HG02642 (cell line): ENCODE data around the gene ACACA.
A peak's percentile ranks its signal among the peaks of the same experiment; 100 is the strongest.

ENCODE experiments used
- ATAC-seq: cut with Tn5 transposase; IDR thresholded peaks from one replicate; pipeline ENCODE4 v1.9.1; 2021; ENCODE audit warnings: mild to moderate bottlenecking; ENCODE audit not compliant: unreplicated experiment, poor library complexity

ACACA gene

GRCh38 chr17:37399265-37399803 is 7.3 kb downstream of the ACACA start:
- no peak for ATAC-seq

- no peak for ATAC-seq
Observed at GRCh38 chr17:37393352-37393751, 13.3 kb downstream of the ACACA start.

DNA sequence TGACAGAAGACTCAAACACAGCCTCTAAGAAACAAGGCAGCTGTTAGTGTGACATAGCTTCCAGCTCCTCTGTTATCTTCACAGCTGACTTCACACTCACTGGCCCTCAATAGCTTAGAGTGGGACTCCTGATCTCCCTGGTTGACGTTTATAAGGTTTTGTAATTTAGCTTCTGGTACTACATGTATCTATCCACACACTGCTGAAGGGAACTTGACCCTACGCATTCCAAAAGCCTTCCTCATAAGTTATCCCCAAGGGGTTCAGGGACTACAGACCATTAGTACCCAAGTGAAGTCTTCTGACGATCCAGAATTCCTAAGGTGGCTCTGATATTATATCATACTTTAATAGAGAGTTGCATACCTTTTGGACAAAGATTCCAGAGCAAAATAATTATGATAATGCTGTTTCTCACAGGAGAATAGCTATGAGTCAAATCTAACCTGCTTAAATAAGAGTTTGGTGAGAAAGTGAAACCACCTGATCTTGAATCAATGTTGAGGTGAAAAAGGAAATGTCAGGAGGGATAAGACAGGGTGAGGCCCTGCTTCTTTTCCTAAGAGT is 14.5 kb downstream of the ACACA start:
- ATAC-seq: no peak

- ATAC-seq: no peak
Observed at GRCh38 chr17:37391146-37391545, 15.5 kb downstream of the ACACA start.

DNA sequence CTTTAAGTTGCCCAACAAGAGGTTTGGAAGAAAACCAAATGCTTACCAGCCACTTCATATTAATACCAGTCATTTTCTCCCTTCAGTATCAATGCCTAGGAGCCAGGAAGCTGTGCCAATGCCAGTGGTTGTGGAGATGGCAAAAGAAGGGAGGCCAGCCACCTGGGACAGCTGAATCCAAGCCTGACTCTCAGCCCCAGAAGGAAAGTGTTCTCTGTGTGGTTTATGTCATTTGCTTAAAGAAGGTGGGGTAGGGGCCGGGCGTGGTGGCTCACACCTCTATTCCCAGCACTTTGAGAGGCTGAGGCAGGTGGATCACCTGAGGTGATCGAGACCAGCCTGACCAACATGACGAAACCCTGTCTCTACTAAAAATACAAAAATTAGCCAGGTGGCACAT is 17.5 kb downstream of the ACACA start:
- no peak for ATAC-seq

- ATAC-seq: no peak
Observed at GRCh38 chr17:37388266-37388665, 18.4 kb downstream of the ACACA start.

- ATAC-seq: no peak
Observed at GRCh38 chr17:37386462-37386861, 20.2 kb downstream of the ACACA start.

GRCh38 chr17:37385474-37385990 is 21.1 kb downstream of the ACACA start:
- no peak for ATAC-seq

DNA sequence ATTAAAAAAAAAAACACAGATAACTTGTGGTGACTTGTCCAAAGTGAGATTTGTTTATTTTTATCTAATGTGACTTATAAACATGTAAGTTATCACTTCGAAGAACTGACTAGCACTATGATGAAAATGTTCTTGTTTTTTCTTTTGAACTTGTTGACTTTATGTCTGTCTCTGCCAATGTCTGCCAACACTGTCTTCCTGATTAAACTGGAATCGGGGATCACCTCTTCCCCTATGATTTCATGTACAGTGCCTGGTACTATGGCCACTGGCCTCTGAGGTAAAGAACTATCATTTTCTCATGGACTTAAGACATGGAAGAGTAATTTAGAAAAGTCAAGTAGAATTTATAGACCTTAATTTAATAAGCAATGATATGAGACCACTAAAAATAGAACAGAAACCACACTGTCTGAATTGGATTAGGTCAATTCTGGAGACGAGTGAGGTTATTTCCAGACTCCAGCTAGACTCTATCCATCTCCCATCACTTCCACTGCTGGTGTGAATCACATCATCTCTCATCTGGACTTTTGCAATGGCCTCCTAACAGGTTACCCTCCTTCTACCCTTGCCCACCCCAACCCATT is 22.0 kb downstream of the ACACA start:
- no peak for ATAC-seq

- no peak for ATAC-seq
Observed at GRCh38 chr17:37382056-37382455, 24.6 kb downstream of the ACACA start.

DNA sequence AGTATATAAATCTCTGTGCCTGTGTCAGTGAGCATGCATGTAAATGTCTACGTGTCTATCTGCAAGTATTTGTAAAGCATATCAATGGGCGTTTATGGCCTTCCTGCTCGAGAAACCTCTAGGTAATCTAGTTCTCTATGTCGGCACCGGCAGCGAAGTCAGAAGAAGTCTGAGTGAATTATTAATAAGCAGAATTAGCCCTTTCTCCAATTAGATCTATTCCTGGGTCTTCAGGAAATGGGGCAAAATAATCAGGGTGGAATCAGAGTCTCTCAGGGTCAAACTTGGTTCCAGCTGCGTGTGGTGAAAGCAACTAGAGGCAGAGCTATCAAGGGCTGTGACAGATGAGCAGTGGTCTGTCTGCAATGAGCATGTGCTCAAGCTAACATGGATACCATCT is 30.9 kb downstream of the ACACA start, which contains the start of gene C17orf78:
Gene C17orf78, plus strand, starts transcription at position 280 of the 400 bp plus-strand sequence. Its CDS starts 108 bp downstream, at position 388.
- ATAC-seq: no peak

GRCh38 chr17:37373530-37374159 is 33.0 kb downstream of the ACACA start:
- no peak for ATAC-seq

DNA sequence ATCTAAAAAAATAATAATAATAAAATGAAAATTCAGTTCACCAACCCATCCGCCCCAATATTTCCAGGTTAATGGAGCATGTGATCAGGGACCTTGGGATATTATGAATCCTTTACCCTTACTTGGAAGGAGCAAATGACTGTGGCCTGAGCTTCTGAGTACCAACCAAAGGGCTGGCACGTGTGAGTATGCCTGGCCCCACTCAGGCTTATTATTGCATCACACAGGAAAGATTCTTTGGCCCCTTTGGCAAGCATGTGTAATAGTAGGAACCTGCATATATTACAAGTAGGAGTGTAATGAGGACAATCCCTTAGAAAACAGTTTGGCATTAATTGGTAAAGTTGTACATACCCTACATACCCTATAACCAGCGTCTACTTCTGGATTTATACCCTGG is 38.1 kb downstream of the ACACA start:
- no peak for ATAC-seq

- ATAC-seq: no peak
Observed at GRCh38 chr17:37365589-37365988, 41.0 kb downstream of the ACACA start.

DNA sequence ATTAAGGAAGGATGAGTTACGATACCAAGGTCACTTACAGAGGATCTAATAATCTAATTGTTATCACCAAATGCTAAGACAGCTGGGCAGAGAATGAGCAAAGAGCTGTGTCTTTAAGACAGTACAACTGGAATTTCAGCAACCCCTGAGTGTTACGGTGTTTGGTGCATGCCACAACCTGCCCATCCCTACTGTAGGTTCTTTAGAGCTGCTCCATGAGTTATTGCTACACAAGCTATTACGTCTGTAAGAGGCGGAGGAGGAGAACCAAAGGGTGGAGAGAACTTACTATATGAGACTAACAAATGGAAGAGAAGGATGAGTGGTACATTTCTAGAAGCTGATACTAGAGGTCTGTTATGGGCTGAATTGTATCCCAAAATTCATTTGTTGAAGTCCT is 45.1 kb downstream of the ACACA start:
- ATAC-seq: no peak

DNA sequence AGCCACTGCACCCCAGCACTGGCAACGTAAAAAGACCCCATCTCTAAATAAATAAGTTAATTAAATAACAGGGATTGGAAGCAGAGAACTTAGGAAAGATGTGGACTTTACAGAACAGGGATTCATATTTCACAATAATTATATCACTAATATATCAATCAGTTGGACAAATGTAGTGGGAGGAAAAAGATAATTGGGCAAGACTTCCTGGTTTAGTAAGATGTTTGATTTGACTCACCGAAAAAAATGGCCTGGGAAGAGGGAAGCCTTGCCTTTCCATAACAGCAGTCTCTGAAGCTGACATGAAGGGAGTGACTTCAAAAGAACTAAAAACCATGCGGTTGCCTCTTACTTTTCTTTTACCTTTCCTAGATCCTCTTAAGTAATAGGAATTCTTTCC is 46.0 kb downstream of the ACACA start:
- ATAC-seq: no peak

DNA sequence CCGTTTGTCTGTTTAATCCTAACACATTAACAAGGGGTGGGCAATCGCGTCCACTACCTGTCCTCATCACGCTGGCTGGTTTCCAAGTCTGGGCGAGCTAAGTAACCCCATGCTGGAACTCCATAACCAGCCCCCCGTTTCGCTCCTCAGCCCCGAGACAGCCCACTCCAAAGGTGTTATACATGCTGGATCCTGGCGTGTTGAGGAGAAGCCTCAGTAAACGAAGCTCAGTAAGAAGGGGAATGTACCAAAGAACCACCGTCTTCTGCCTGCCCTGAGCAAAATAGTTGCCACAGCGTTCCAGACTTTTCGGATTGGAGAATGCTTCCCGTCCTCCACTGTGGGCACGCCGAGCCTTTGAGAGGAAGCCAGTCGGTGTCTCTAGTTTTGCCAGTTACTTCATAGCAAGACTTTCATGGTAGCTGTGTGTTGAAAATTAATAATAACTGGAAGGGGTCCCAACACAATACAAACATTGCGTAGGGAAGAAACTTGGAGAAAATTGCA is 46.9 kb downstream of the ACACA start:
- no peak for ATAC-seq

- peak; percentile 87 for ATAC-seq
Observed at GRCh38 chr17:37358830-37359681, 47.6 kb downstream of the ACACA start.

DNA sequence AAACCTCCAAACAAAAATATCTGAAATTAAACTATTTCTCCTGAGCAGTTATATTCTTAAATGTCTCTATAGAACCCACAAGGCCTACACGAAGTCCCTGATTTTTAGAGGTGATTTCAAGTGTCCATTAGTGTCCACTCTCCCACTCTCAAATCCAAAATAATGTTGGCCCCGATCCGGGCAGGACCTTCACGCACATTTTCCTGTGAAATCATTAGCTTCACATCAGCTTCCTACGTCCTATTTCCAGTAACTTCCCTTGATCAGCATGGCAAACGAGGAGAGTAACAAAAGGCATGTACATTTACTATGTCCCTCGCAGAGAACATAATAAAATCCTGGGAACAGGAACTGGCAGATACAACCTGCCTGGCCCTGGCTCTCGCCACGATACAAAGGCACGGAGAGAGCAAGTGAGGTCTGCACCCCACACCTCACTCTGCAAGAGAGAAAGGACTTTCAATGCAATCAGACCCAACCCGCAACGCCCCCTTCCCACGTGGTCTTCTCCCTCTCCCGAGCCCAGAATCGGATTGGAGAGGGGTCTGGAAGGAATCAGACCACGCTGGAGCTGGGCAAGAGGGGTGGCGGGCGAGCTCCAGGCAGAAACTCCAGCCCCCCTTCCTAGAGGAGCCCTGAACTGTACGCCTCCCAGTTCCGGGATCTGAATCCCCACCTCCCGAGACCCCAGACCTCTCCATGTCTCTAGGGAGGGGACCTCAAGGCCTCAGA is 48.4 kb downstream of the ACACA start:
- ATAC-seq: peak; percentile 17
